H1 (cell line): ENCODE results near the gene PATJ. TPM values are rescaled to one million over a fixed set of nuclear protein-coding genes. Genes with fewer than 3 reads are reported as not detected.

Source experiments
- CTCF ChIA-PET: fragments of 300-600 bp; sonication (Branson Sonifier 250); formaldehyde crosslinking; loops from one replicate; lab custom pipeline; 2021; ENCODE audit not compliant: partially characterized antibody; lab: Charles Lee
- POLR2A ChIA-PET: fragments of 300-600 bp; sonication (Branson Sonifier 250); formaldehyde crosslinking; loops from one replicate; lab custom pipeline; 2021; ENCODE audit warnings: inconsistent platforms; ENCODE audit not compliant: partially characterized antibody; lab: Charles Lee
- DNase-seq, 2 experiments: peaks; one replicate each; pipeline versions ENCODE4 v3.0.0 to v3.0.0-alpha.2; 2010 to 2022; ENCODE audit warnings: low spot score in 2 of 2, low read depth in 1 of 2, mixed read lengths in 1 of 2
- FAIRE-seq: peaks from 2 replicates; lab custom pipeline; 2011; peaks lifted over from hg19 to GRCh38; lab: Jason Lieb, UNC
- H2AFZ ChIP-seq: 2 replicates; pipeline ENCODE4 v1.8.1; 2012; ENCODE audit warnings: low read length, inconsistent platforms
- H2AK5ac ChIP-seq: 2 replicates; pipeline ENCODE4 v1.6.1; 2013; ENCODE audit warnings: low read depth, low read length
- H2BK120ac ChIP-seq: replicated peaks from 2 replicates; pipeline ENCODE3; 2013; ENCODE audit warnings: low read depth, low read length, inconsistent platforms
- H2BK12ac ChIP-seq: 2 replicates; pipeline ENCODE4 v1.6.1; 2013; ENCODE audit warnings: low read depth, low read length
- H2BK15ac ChIP-seq: 2 replicates; pipeline ENCODE4 v1.6.1; 2013; ENCODE audit warnings: low read length
- H2BK20ac ChIP-seq: 2 replicates; pipeline ENCODE4 v1.6.1; 2013; ENCODE audit warnings: low read length
- H2BK5ac ChIP-seq: 2 replicates; pipeline ENCODE4 v1.6.1; 2013; ENCODE audit warnings: low read depth, low read length
- H3K14ac ChIP-seq: 2 replicates; pipeline ENCODE4 v1.6.1; 2013; ENCODE audit warnings: inconsistent platforms; ENCODE audit not compliant: insufficient read length
- H3K18ac ChIP-seq: 2 replicates; pipeline ENCODE4 v1.6.1; 2013; ENCODE audit warnings: low read length; ENCODE audit errors: extremely low read depth
- H3K23ac ChIP-seq: 2 replicates; pipeline ENCODE4 v1.6.1; 2013; ENCODE audit warnings: inconsistent platforms; ENCODE audit not compliant: insufficient read length
- H3K23me2 ChIP-seq: 2 replicates; pipeline ENCODE4 v1.6.1; 2013; ENCODE audit warnings: low read depth, low read length
- H3K27ac ChIP-seq: 2 replicates; pipeline ENCODE4 v1.6.1; 2011; ENCODE audit warnings: low read depth, low read length, inconsistent platforms
- H3K27me3 ChIP-seq, 4 experiments: replicated peaks in 1 of 4; 1 replicate in 1 of 4; 2 replicates in 3 of 4; pipeline versions ENCODE4 v1.6.1 to v1.8.1; 2011 to 2013; ENCODE audit warnings: low read length in 3 of 4, mild to moderate bottlenecking in 3 of 4, inconsistent platforms in 2 of 4, mixed read lengths in 2 of 4, moderate library complexity in 1 of 4; ENCODE audit not compliant: control insufficient read depth in 3 of 4, insufficient read depth in 3 of 4; ENCODE audit errors: extremely low read depth in 1 of 4
- H3K36me3 ChIP-seq, 4 experiments: 2 replicates each; pipeline versions ENCODE4 v1.6.1 to v1.8.1; 2011 to 2013; ENCODE audit warnings: mild to moderate bottlenecking in 4 of 4, low read length in 3 of 4, moderate library complexity in 2 of 4, control low read depth in 1 of 4, inconsistent platforms in 1 of 4; ENCODE audit not compliant: insufficient read depth in 4 of 4, control insufficient read depth in 2 of 4
- H3K4ac ChIP-seq: replicated peaks from 2 replicates; pipeline ENCODE3; 2013; ENCODE audit warnings: low read length, low read depth, mixed read lengths, inconsistent platforms; ENCODE audit not compliant: insufficient read length
- H3K4me1 ChIP-seq, 4 experiments: replicated peaks in 1 of 4; 1 replicate in 1 of 4; 2 replicates in 3 of 4; pipeline versions ENCODE4 v1.6.1 to v1.8.1; 2011 to 2013; ENCODE audit warnings: low read length in 3 of 4, inconsistent platforms in 2 of 4, mixed read lengths in 1 of 4; ENCODE audit not compliant: insufficient read depth in 4 of 4, control insufficient read depth in 3 of 4
- H3K4me2 ChIP-seq, 2 experiments: 2 replicates each; pipeline versions ENCODE4 v1.6.1 to v1.8.1; 2011 to 2013; ENCODE audit warnings: low read depth in 2 of 2, low read length in 2 of 2, control low read depth in 1 of 2, inconsistent platforms in 1 of 2, mild to moderate bottlenecking in 1 of 2; ENCODE audit not compliant: insufficient read depth in 1 of 2
- H3K4me3 ChIP-seq, 4 experiments: fragments of 200-600, 300-600 bp in 1 of 4; sonication (generic), shearing (Covaris generic), sonication (Bioruptor Twin) in 1 of 4; 2 replicates each; pipeline versions ENCODE4 v1.5.1 to v1.8.1; 2011 to 2016; ENCODE audit warnings: low read length in 4 of 4, low read depth in 3 of 4, control low read depth in 2 of 4, inconsistent platforms in 2 of 4, mild to moderate bottlenecking in 2 of 4, mixed read lengths in 1 of 4, moderate library complexity in 1 of 4; ENCODE audit not compliant: insufficient read depth in 2 of 4; ENCODE audit errors: extremely low read depth in 1 of 4
- H3K56ac ChIP-seq: replicated peaks from 2 replicates; pipeline ENCODE3; 2013; ENCODE audit warnings: low read depth, mild to moderate bottlenecking, mixed read lengths, low read length, inconsistent platforms; ENCODE audit not compliant: insufficient read length
- H3K79me1 ChIP-seq: 2 replicates; pipeline ENCODE4 v1.6.1; 2013; ENCODE audit warnings: low read depth, low read length, control low read depth
- H3K79me2 ChIP-seq, 2 experiments: 2 replicates each; pipeline versions ENCODE4 v1.6.1 to v1.8.1; 2012 to 2013; ENCODE audit warnings: low read length in 2 of 2, mild to moderate bottlenecking in 2 of 2, inconsistent platforms in 1 of 2; ENCODE audit not compliant: insufficient read depth in 2 of 2, control insufficient read depth in 1 of 2
- H3K9ac ChIP-seq, 4 experiments: replicated peaks in 1 of 4; 1 replicate in 1 of 4; 2 replicates in 3 of 4; pipeline versions ENCODE4 v1.6.1 to v1.8.1; 2011 to 2013; ENCODE audit warnings: low read depth in 3 of 4, low read length in 3 of 4, control low read depth in 2 of 4, mild to moderate bottlenecking in 2 of 4, moderate library complexity in 2 of 4, inconsistent platforms in 1 of 4; ENCODE audit errors: extremely low read depth in 1 of 4
- H3K9me3 ChIP-seq, 2 experiments: 2 replicates each; pipeline versions ENCODE4 v1.6.1 to v1.8.1; 2012 to 2013; ENCODE audit warnings: mild to moderate bottlenecking in 2 of 2, moderate library complexity in 2 of 2, control low read depth in 1 of 2, inconsistent platforms in 1 of 2, low read depth in 1 of 2, low read length in 1 of 2, mixed read lengths in 1 of 2; ENCODE audit not compliant: insufficient read depth in 2 of 2
- H4K20me1 ChIP-seq, 2 experiments: replicated peaks in 1 of 2; 2 replicates each; pipeline versions ENCODE3 to v1.8.1; 2011 to 2013; ENCODE audit warnings: inconsistent platforms in 2 of 2, low read length in 2 of 2, mild to moderate bottlenecking in 1 of 2; ENCODE audit not compliant: insufficient read depth in 2 of 2, control insufficient read depth in 1 of 2
- H4K5ac ChIP-seq: 2 replicates; pipeline ENCODE4 v1.6.1; 2013; ENCODE audit warnings: low read length, low read depth, mixed read lengths, inconsistent platforms; ENCODE audit not compliant: insufficient read length
- H4K8ac ChIP-seq: 2 replicates; pipeline ENCODE4 v1.8.0; 2013; ENCODE audit warnings: mild to moderate bottlenecking, moderate library complexity, low read length, inconsistent platforms; ENCODE audit not compliant: insufficient read depth; ENCODE audit errors: extremely low read depth
- H4K91ac ChIP-seq: replicated peaks from 2 replicates; pipeline ENCODE3; 2013; ENCODE audit warnings: low read length, mixed read lengths, inconsistent platforms; ENCODE audit not compliant: insufficient read length
- EP300 ChIP-seq, 2 experiments: IDR thresholded peaks; 1 replicate in 1 of 2; 2 replicates in 1 of 2; pipeline ENCODE4 v1.6.1; 2011 to 2012; ENCODE audit warnings: low read depth in 2 of 2, low read length in 2 of 2, mild to moderate bottlenecking in 2 of 2, borderline replicate concordance in 1 of 2, inconsistent platforms in 1 of 2, moderate library complexity in 1 of 2
- JUND ChIP-seq: IDR thresholded peaks from 2 replicates; pipeline ENCODE4 v1.6.1; 2011; ENCODE audit warnings: mild to moderate bottlenecking, improper control_type of control experiment, low read length
- RXRA ChIP-seq: IDR thresholded peaks from 2 replicates; pipeline ENCODE4 v1.6.1; 2011; ENCODE audit warnings: low read depth, mild to moderate bottlenecking, low read length, moderate library complexity; ENCODE audit not compliant: insufficient read depth
- SP1 ChIP-seq: IDR thresholded peaks from 2 replicates; pipeline ENCODE4 v1.6.1; 2011; ENCODE audit warnings: low read depth, low read length
- SRF ChIP-seq: IDR thresholded peaks from 2 replicates; pipeline ENCODE4 v1.6.1; 2011; ENCODE audit warnings: mild to moderate bottlenecking, low read depth, low read length, moderate library complexity
- WGBS, 2 experiments: shearing (Covaris generic) in 1 of 2; methylation state at CpG; one replicate each; pipeline versions ENCODE4 v1.1.6 to v1.1.7; 2013 to 2015; ENCODE audit warnings: low lambda C conversion rate in 2 of 2, mixed read lengths in 2 of 2, inconsistent platforms in 1 of 2, low coverage in 1 of 2, missing lambda C conversion rate in 1 of 2; ENCODE audit not compliant: insufficient replicate concordance in 2 of 2, insufficient coverage in 1 of 2, insufficient read length in 1 of 2; ENCODE audit errors: extremely low coverage in 1 of 2, missing lambda C conversion rate in 1 of 2; 5-methylcytosine and 5-hydroxymethylcytosine counted together
- polyA plus RNA-seq, 7 experiments: library from polyadenylated mRNA; depleted of rRNA in 3 of 7; stranded (reverse) in 5 of 7; unstranded in 2 of 7; fragments of >200 nt in 5 of 7; fragments of 200-250 nt in 2 of 7; gene quantifications; 1 replicate in 5 of 7; 2 replicates in 1 of 7; 4 replicates in 1 of 7; pipeline versions ENCODE4 v1.2.1 to v1.2.3, GENCODE V29; 2011 to 2013; ENCODE audit warnings: missing spikeins in 2 of 7, mixed read lengths in 2 of 7
- total RNA-seq: library from RNA; stranded (reverse); fragmentation: NEBNext Ultra II Directional; extraction: Animal tissue kit (Norgen Biotek cat#: 25700); gene quantifications from 2 replicates; pipeline ENCODE4 v1.2.1, GENCODE V29; 2021
- TF ChIP-seq, protein P1 (sequence below): IDR thresholded peaks from 2 replicates; pipeline ENCODE4 v1.6.1; 2012; ENCODE audit warnings: inconsistent platforms

The PATJ gene
- total and polyA plus RNA-seq, 2 of the 8 experiments (the other 6 are each of a cell fraction or from before 2014, with no cell fraction given), result 8.2 to 55.6 TPM

DNA sequence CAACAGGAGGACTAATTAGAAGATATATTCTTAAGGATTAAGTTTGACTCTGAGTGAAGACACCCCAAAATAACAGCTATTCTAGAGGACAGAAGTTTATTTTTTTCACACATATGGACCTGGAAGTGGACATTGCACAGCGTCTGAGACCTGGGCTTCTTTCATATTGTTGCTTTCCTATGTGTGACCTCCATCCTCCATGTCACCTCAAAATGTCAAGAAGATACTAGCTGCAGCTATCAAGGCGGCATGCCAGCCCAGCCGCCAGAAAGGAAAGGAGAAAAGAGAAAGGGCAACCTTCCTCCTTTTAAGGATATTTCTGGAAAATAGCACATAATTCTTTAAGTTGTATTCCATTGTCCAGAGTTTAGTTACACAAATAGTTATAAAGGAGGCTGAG lies 220.4 kb downstream of the PATJ start:
- no peak overlapping the region for H3K9ac ChIP-seq
- H3K36me3 ChIP-seq, result no peaks in the 10 kb centered on the region; a peak in 1 of 8 replicates
- no peak overlapping the region for H2BK15ac ChIP-seq
- no peaks in the 10 kb centered on the region for H3K9me3 ChIP-seq
- no peaks in the 10 kb centered on the region for H3K23me2 ChIP-seq
- H3K79me1 ChIP-seq, result no peaks in the 10 kb centered on the region; the same call in 1 of the 2 replicates
- no peak overlapping the region for H3K27ac ChIP-seq
- H2BK120ac ChIP-seq, result no peak overlapping the region
- no peak overlapping the region for H2BK5ac ChIP-seq
- no peak overlapping the region for H4K91ac ChIP-seq
- no peak overlapping the region for H4K8ac ChIP-seq
- 92% methylated on average over 3 of the region's 3 CpGs; no CpG with 5 or more reads in 1 of the 2 experiments for WGBS, 2 experiments
- H2AK5ac ChIP-seq, result no peak overlapping the region
- H3K18ac ChIP-seq, result no peak overlapping the region
- no peak overlapping the region for H3K23ac ChIP-seq
- H3K27me3 ChIP-seq, result no peaks in the 10 kb centered on the region
- no peak overlapping the region for H3K56ac ChIP-seq
- H2BK20ac ChIP-seq, result no peak overlapping the region
- no peaks in the 10 kb centered on the region for H4K20me1 ChIP-seq
- H3K14ac ChIP-seq, result no peak overlapping the region
- FAIRE-seq (no peak), DNase-seq (no peak)
- H2BK12ac ChIP-seq, result no peak overlapping the region
- POLR2A ChIA-PET, result interaction anchor here (3.5 kb wide), 1 partner anchor 11 kb away, joined by 13 read pairs; no protein-coding TSS in a partner anchor
- TF ChIP-seq JUND (no peak), SRF (no peak), EP300 (IDR thresholded peaks at IDR 0.05; ENCODE audit: borderline replicate concordance in 1 of 2, low read depth in 2 of 2, low read length in 2 of 2) (no peak), SP1 (no peak), RXRA (no peak)
- TF ChIP-seq, protein P1, sequence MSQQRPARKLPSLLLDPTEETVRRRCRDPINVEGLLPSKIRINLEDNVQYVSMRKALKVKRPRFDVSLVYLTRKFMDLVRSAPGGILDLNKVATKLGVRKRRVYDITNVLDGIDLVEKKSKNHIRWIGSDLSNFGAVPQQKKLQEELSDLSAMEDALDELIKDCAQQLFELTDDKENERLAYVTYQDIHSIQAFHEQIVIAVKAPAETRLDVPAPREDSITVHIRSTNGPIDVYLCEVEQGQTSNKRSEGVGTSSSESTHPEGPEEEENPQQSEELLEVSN, result no peak
- H4K5ac ChIP-seq, result no peak overlapping the region
- no peak overlapping the region for H3K4me3 ChIP-seq
- H3K4ac ChIP-seq, result no peak overlapping the region
- H2AFZ ChIP-seq, result no peak overlapping the region
- CTCF ChIA-PET, result interaction anchor here (0.6 to 1.4 kb wide), 2 partner anchors 12 to 94 kb away, joined by 3 read pairs; no protein-coding TSS in a partner anchor
- no peaks in the 10 kb centered on the region; a peak in 1 of 4 replicates for H3K79me2 ChIP-seq
- H3K4me2 ChIP-seq, result no peak overlapping the region
- no peaks in the 10 kb centered on the region; a peak in 1 of 7 replicates for H3K4me1 ChIP-seq
